HEK293 (cell line): Measurements from ENCODE around the gene ME3.

Source experiments
- CTCF ChIP-seq: fragments of 450-650 bp; formaldehyde crosslinking; IDR thresholded peaks from 2 replicates; pipeline ENCODE4 v1.5.1; 2016; ENCODE audit warnings: missing biosample characterization, missing genetic modification characterization
- PATZ1 ChIP-seq: fragments of 450-650 bp; formaldehyde crosslinking; IDR thresholded peaks from 2 replicates; pipeline ENCODE4 v1.5.1; 2016; ENCODE audit warnings: missing biosample characterization, missing genetic modification characterization
- SP3 ChIP-seq: fragments of 450-650 bp; formaldehyde crosslinking; IDR thresholded peaks from 2 replicates; pipeline ENCODE4 v1.5.1; 2016; ENCODE audit warnings: missing biosample characterization, missing genetic modification characterization
- ZBTB11 ChIP-seq: fragments of 450-650 bp; formaldehyde crosslinking; conservative IDR thresholded peaks from 2 replicates; pipeline ENCODE4 v1.5.1; 2016; ENCODE audit warnings: low read depth, missing biosample characterization, missing genetic modification characterization
- ZBTB17 ChIP-seq: fragments of 450-650 bp; formaldehyde crosslinking; IDR thresholded peaks from 2 replicates; pipeline ENCODE4 v1.5.1; 2016; ENCODE audit warnings: missing biosample characterization, missing genetic modification characterization
- ZBTB44 ChIP-seq: fragments of 450-650 bp; IDR thresholded peaks from 2 replicates; pipeline ENCODE4 v1.5.1; 2018; ENCODE audit warnings: missing biosample characterization, mild to moderate bottlenecking, missing genetic modification characterization
- ZNF19 ChIP-seq: fragments of 450-650 bp; formaldehyde crosslinking; IDR thresholded peaks from 2 replicates; pipeline ENCODE4; 2016; ENCODE audit warnings: missing biosample characterization, missing genetic modification characterization, low read depth
- ZNF335 ChIP-seq: fragments of 450-650 bp; formaldehyde crosslinking; conservative IDR thresholded peaks from 2 replicates; pipeline ENCODE4 v1.5.1; 2016; ENCODE audit warnings: missing biosample characterization, missing genetic modification characterization
- ZNF404 ChIP-seq: fragments of 450-650 bp; formaldehyde crosslinking; IDR thresholded peaks from 2 replicates; pipeline ENCODE4 v1.5.1; 2017; ENCODE audit warnings: missing biosample characterization, missing genetic modification characterization
- ZNF560 ChIP-seq: fragments of 450-650 bp; formaldehyde crosslinking; IDR thresholded peaks from 2 replicates; pipeline ENCODE4 v1.5.1; 2017; ENCODE audit warnings: missing biosample characterization, missing genetic modification characterization, borderline replicate concordance
- ZNF704 ChIP-seq: fragments of 450-650 bp; formaldehyde crosslinking; IDR thresholded peaks from 2 replicates; pipeline ENCODE4 v1.5.1; 2016; ENCODE audit warnings: missing biosample characterization, missing genetic modification characterization

GRCh38 chr11:86489442-86489841 lies 183.0 kb downstream of the ME3 start:
- TF ChIP-seq ZBTB44 (tag by site-specific recombination) (no peak), CTCF (tag by site-specific recombination) (no peak), ZNF560 (tag by site-specific recombination) (no peak), ZBTB17 (tag by site-specific recombination) (no peak), ZNF404 (tag by site-specific recombination) (no peak), SP3 (no peak), PATZ1 (tag by site-specific recombination) (no peak), ZNF19 (no peak), ZNF335 (tag by site-specific recombination) (no peak), ZNF704 (tag by site-specific recombination) (no peak), ZBTB11 (tag by site-specific recombination) (no peak)
